ENCODE data around the gene CD300A. TPM values are rescaled to one million over a fixed set of nuclear protein-coding genes. Genes with fewer than 3 reads are reported as not detected.

CD300A gene
- total RNA-seq, 1 donor from 2014 or later: 3.9 TPM

DNA sequence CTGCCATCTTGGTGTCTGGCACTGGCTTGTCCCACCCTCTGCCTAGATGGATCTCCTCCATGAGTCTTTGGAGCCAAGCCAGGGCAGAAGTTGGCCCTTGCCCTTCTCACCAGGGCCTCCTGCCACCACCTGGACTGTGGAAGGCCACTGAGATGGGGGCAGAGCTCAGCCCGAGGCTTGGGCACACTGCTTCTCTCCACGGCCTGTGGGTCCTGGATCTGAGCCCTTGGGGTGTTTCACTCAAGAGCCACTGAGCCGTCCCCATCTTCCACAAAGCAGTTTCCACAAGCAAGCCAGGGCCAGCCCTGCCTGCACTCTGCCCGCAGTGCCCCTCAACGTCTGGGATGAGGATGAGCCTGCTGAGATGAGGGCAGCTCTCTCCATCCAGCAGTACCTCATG is 16.7 kb upstream of the CD300A start:
- no peak for DNase-seq (ENCODE audit: low spot score, unreplicated experiment)
- H3K27ac Mint-ChIP-seq: peak overlapping the region; percentile 34
- H3K27me3 Mint-ChIP-seq: no peaks in the 10 kb centered on the region
- TF ChIP-seq CTCF (IDR thresholded peaks at IDR 0.05; ENCODE audit: unreplicated experiment): no peak
- peaks cover 16% of the 10 kb centered on the region for H3K36me3 Mint-ChIP-seq (ENCODE audit: insufficient read depth)
- H3K4me3 Mint-ChIP-seq (ENCODE audit: low read depth): no peak overlapping the region
- H3K9me3 Mint-ChIP-seq (ENCODE audit: low read depth): no peaks in the 10 kb centered on the region
- peaks cover 11% of the 10 kb centered on the region for H3K4me1 Mint-ChIP-seq (ENCODE audit: low read depth)

- H3K4me3 Mint-ChIP-seq (ENCODE audit: low read depth): no peak overlapping the region
- no peaks in the 10 kb centered on the region for H3K9me3 Mint-ChIP-seq (ENCODE audit: low read depth)
- H3K27ac Mint-ChIP-seq: peak overlapping the region; percentile 34
- H3K4me1 Mint-ChIP-seq (ENCODE audit: low read depth): peaks cover 16% of the 10 kb centered on the region
- no peaks in the 10 kb centered on the region for H3K27me3 Mint-ChIP-seq
- no peak for DNase-seq (ENCODE audit: low spot score, unreplicated experiment)
- no peak for TF ChIP-seq CTCF (IDR thresholded peaks at IDR 0.05; ENCODE audit: unreplicated experiment)
- peaks cover 15% of the 10 kb centered on the region for H3K36me3 Mint-ChIP-seq (ENCODE audit: insufficient read depth)
Observed at GRCh38 chr17:74450231-74450630, 16.2 kb upstream of the CD300A start.

DNA sequence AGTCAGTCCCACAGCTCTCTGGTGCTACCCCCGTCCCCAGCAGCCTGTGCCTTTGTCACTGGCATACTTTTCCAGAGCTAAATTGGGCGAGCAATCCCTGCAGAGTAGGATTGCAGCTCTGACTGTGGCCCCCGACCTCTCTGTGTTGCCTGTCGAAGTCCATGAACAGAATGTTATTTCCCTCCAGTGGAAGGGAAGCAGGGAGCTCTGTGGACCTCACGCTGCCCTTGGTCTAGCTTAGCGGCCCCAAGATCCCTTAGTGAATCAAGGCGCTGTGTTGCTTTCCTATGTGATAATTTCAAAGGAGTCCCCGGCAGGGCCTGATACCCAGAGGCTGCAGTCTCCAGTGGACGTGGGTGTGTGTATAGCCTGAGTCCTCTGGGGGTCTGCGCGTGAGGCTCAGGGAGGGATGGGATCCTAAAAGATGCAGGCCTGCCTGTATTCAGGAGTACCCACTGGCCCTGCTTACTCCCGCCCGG is 15.5 kb upstream of the CD300A start:
- no peak for TF ChIP-seq CTCF (IDR thresholded peaks at IDR 0.05; ENCODE audit: unreplicated experiment)
- Mint-ChIP-seq H3K9me3 (ENCODE audit: low read depth) (no peaks in the 10 kb centered on the region), H3K36me3 (ENCODE audit: insufficient read depth) (peaks cover 15% of the 10 kb centered on the region), H3K27me3 (no peaks in the 10 kb centered on the region), H3K27ac (no peak overlapping the region), H3K4me1 (ENCODE audit: low read depth) (peaks cover 19% of the 10 kb centered on the region), H3K4me3 (ENCODE audit: low read depth) (no peak overlapping the region)
- DNase-seq (ENCODE audit: low spot score, unreplicated experiment): no peak

DNA sequence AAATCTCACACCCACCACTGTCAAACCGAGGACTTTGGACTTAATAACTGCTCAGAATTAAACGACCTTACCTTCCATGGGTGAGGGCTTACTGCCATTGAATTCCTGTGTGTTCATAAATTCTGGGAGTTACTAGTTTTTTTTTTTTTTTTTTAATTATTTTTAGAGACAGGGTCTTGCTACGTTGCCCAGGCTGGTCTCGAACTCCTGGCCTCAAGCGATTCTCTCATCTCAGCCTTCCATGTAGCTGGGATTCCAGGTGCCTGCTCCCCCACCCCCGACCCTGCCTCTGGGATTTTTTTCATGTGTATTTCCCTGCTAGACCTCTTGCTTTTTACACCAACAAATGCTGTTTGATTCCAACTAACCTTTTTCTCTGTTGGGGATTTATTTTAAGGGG is 14.9 kb upstream of the CD300A start:
- H3K36me3 Mint-ChIP-seq (ENCODE audit: insufficient read depth): peaks cover 15% of the 10 kb centered on the region
- peaks cover 21% of the 10 kb centered on the region for H3K4me1 Mint-ChIP-seq (ENCODE audit: low read depth)
- DNase-seq (ENCODE audit: low spot score, unreplicated experiment): no peak
- no peak overlapping the region for H3K27ac Mint-ChIP-seq
- TF ChIP-seq CTCF (IDR thresholded peaks at IDR 0.05; ENCODE audit: unreplicated experiment): no peak
- H3K27me3 Mint-ChIP-seq: no peaks in the 10 kb centered on the region
- no peak overlapping the region for H3K4me3 Mint-ChIP-seq (ENCODE audit: low read depth)
- H3K9me3 Mint-ChIP-seq (ENCODE audit: low read depth): no peaks in the 10 kb centered on the region

DNA sequence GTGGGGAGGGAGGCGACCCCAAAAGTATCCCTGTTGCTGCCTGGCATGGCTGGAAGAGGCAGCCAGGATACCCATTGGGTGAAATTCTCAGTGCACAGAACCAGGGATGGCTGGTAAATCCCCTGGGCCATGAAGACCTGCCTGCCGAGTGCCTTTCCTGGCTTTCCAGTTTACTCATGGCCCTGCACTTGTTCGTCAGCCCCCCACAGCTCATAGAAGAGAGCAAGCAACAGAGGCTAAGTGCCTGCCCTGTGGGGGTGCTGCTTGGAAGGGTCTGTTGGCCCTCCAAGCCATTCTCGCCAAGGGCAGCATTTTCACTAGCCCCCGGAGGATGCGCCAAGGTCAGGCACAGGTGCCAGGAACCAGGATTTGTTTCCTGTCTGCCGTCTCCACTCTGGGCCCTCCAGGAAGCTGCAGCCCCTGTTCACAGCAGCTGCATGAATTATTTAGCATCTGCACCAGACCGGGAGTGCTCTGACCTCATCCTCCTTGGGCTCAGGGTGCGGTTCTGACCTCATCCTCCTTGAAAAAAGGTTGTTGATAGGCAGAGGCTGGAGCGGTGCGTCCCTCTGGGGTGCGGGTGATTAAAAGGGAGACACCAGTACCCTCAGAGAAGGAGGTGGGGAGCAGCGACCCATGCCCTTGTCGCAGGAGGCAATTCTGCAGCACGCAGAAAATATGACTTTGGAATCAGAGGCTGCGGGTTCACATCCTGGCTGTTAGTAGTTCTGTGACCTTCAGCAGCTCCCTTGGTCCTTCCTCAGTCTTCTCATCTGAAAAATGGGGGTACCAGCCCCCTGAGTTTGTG is 14.2 kb upstream of the CD300A start:
- TF ChIP-seq CTCF (IDR thresholded peaks at IDR 0.05; ENCODE audit: unreplicated experiment): no peak
- peak overlapping the region; percentile 41 for H3K27ac Mint-ChIP-seq
- no peaks in the 10 kb centered on the region for H3K27me3 Mint-ChIP-seq
- H3K4me3 Mint-ChIP-seq (ENCODE audit: low read depth): no peak overlapping the region
- H3K4me1 Mint-ChIP-seq (ENCODE audit: low read depth): peaks cover 25% of the 10 kb centered on the region
- H3K9me3 Mint-ChIP-seq (ENCODE audit: low read depth): no peaks in the 10 kb centered on the region
- DNase-seq (ENCODE audit: low spot score, unreplicated experiment): no peak
- peaks cover 15% of the 10 kb centered on the region for H3K36me3 Mint-ChIP-seq (ENCODE audit: insufficient read depth)

All from progenitor cell of endocrine pancreas (in vitro differentiated cells).